Activated CD8-positive, alpha-beta memory T cell treated with anti-CD3 and anti-CD28 coated beads for 1 hour (primary cell): ENCODE data around the gene LRRTM2.
"Not testable (repeated sequence)": the region's sequence is repeated elsewhere in the genome, so short reads cannot be mapped to it uniquely, and the experiment has no call there.

Experiments
- DNase-seq, 2 donors: peaks; one replicate each; pipeline ENCODE4 v3.0.0-alpha.2; 2020; ENCODE audit warnings: low read depth in 1 of 2; ENCODE audit errors: extremely low read depth in 1 of 2

LRRTM2 gene, protein sequence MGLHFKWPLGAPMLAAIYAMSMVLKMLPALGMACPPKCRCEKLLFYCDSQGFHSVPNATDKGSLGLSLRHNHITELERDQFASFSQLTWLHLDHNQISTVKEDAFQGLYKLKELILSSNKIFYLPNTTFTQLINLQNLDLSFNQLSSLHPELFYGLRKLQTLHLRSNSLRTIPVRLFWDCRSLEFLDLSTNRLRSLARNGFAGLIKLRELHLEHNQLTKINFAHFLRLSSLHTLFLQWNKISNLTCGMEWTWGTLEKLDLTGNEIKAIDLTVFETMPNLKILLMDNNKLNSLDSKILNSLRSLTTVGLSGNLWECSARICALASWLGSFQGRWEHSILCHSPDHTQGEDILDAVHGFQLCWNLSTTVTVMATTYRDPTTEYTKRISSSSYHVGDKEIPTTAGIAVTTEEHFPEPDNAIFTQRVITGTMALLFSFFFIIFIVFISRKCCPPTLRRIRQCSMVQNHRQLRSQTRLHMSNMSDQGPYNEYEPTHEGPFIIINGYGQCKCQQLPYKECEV

DNA sequence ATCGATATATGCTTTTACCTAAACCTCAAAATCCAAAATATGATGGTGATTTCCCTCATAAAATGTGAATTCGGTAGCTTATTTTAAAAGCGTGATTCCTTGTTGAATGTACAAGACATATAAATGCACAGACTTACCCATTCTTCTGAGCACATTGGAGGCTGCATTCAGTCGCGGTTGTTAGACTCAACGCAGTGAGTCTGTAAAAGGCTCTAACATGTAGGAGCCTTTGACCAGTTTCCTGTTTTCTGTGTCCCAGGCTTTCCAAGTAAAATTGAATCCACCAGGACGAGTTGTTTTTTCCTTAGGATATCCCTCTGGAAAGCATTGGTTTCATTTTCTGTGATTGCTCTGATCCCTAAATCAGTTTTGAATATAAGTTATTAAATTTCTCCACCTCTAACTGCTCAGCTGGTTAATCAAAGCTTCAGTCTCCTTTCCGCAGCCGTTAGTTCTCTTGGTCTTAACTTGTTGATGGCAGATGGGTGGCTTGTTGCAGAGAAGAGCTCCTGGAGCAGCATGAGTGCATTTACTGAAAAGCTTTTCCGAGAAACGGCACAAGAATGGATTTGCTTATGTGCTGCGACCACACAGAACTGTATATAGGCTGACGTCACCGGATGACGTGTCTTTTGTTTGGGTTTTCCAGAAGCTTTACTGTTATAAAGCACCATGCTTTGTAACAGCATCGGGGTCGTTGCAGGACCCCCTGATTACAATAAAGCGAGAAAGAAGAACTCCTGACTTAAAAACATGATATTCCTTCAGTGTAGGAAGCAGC is at the start of gene LRRTM2:
Gene LRRTM2 (minus strand): TSS at position 565 of the 781 bp plus-strand sequence. CDS start 424 bp downstream, at position 141.
- no peak for DNase-seq

DNA sequence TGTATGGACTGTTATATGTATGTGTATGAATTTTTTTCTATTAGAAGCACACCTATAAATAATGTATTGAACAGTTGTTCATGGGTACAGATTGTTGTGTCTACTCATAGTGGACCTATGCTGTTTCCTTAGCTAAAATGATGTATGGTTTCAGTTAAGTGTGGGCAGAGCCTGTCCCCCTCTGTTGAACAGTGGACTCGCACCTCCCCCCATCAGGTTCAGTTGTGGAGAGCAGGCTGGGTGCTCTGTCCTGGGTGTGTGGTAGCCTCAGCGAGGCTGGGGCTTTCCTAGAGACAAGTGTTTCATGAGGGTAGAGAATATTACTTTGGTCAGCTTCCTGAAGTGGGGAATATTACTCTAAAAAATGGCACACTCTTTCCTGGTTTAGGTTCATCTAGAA is 47.4 kb upstream of the LRRTM2 start:
- no peak for DNase-seq

DNA sequence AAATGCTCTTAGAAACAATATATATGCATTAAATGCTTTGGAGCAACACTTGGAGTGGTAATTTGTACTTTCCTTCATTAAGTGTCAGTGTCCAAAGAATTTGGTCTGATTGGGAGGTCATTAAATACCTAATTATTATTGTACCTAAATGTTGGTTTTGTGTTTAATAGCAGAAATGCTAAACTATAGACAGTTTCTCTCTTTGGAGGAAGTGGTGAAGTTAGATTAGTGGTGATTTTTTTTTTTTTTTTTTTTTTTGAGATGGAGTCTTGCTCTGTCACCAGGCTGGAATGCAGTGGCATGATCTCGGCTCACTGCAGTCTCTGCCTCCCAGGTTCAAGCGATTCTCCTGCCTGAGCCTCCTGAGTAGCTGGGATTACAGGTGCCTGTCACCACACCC is 46.2 kb upstream of the LRRTM2 start:
- DNase-seq = not testable (repeated sequence)

DNA sequence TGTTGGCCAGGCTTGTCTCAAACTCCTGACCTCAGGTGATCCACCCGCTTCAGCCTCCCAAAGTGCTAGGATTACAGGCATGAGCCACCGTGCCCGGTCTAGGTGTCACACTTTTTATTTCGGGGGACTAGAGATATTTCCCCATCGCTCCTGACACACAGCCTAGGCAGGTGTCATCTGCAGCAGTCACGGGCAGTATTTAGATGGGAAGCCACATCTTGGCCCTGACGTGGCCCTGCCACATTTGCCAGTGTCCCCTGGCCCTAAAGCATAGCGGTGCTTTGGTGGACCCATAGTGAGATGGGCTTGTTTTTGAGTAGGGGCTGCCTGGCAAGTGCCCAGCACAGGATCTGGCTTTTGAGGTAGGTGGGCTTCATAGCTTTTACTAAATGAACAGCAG is 45.0 kb upstream of the LRRTM2 start:
- DNase-seq = no peak

DNA sequence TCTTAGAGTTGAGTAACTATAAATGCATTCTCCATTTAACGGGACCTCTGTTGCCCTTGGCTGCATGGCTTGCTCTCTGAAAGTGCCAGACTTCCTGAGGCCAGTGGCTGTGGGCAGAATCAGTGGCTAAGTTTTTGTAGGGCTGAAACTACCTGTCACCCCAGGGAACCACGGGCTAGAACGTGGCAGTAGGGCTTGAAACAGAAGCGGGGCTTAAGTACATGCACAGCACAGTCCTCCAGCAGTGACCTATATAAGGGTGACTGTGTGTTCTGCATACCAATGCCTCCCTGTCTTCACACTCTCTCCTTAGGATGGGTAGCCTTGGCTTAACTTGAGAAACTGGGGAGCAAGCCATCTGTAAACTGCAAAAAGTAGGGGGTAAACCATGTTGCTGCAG is 43.6 kb upstream of the LRRTM2 start:
- DNase-seq = no peak

DNA sequence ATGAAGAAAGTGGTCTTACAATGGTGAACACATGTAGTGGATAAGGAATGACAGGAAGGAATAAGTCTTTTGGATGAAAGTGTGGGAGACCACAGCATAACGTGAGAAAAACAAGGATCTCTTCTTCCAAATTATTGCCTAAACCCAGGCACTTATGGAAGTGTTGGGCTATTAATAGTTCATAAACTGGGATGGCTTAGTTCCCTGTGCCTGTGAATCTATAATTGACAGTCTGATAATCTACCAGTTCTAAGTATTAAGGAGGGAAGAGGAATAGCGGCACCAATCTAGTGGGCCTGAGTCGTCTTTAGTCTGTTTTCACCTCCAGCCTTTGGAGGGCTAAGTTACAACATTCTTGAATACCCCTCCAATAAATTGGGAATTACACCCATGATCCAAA is 39.2 kb upstream of the LRRTM2 start:
- no peak for DNase-seq

DNA sequence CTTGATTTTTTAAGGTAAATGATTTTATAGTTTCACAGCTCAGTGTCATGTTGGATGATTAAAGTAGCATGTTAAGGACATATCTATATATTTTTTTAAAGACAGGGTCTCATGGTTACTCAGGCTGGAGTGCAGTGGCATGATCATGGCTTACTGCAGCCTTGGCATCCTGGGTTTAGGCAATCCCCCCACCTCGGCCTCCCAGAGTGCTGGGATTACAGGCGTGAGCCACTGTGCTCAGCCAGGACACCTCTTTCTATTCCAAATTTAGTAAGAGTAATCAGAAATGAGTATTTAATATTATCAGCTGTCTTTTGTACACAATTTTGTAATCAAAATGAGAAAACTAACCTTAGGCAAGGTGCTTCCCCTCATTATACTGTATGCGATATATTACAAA is 38.6 kb upstream of the LRRTM2 start:
- DNase-seq = no peak

DNA sequence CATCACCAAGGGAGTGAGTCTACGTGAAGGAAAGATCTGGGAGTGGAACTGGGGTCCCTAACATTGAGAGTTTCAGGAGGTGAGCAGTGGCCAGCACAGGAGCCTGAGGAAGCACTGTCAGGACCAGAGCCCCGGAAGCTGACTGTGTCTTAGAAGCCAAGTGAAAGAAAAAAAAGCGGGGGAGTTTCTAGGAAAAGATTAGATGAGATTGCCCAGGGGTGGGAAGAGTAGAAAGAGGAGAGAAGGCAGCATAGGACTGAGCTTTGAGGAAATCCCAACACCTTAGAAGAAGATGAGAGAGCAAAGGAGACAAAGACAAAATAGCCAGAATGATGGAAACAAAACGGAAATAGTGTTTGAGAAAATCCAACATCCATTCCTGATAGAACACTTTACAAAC is 37.0 kb upstream of the LRRTM2 start:
- no peak for DNase-seq

DNA sequence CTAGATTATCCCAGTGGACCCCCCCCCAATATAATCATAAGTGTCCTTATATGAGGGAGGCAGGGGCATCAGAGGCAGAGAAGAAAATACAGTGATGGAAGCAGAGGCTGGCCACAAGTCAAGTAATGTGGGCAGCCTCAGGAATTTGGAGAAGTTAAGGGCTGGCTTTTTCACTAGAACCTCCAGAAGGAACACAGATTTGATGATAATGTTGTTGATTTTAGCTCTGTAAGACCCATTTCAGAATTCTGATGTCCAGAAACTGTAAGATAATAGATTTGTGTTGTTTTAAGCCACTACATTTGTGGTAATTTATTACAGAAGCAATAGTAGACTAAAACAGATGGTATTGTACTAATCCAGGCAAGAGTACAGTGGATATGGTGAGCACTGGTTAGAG is 36.3 kb upstream of the LRRTM2 start:
- no peak for DNase-seq

DNA sequence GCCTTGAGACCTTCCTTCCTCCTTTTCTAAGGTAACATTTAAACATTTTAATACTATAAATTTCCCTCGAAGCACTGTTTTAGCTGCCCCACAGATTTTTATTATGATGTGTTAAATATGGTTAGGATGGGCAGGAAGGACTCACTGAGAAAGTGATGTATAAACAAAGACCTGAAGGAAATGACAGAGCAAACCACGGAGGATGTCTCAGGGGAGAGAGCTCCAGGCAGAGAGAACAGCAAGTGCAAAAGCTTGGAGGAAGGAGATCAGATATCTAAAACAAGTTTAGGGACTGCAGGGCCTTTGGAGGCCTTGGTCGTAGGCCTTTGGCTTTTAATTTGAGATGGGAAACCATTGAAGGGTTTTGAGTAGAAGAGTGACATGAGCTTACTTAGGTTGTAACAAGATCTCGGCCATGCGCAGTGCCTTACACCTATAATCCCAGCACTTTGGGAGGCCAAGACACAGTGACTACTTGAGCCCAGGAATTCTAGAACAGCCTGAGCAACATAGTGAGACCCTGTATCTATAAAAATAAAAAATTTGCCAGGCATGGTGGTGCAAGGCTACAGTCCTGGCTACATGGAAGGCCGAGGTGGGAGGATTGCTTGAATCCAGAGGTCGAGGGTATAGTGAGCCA is 35.5 kb upstream of the LRRTM2 start:
- no peak for DNase-seq

DNA sequence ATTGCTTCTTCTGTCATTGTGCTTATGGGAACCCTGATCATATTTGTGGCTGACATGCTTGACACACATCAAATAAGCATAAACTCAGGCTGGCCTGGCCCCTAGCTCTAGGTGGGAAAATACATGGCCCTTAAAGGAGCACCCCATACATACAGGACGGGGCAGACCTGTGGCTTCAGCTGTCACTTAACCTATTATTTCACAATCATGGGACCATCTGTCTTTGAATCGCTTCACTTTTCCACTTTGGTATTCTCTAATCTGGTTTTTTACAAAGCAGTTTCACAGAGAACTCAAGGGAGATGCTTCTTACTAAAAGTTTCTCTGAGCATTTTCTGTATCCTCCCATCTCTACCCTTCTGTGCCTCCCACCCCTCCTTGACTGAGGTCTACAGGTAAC is 34.6 kb upstream of the LRRTM2 start:
- DNase-seq = no peak

DNA sequence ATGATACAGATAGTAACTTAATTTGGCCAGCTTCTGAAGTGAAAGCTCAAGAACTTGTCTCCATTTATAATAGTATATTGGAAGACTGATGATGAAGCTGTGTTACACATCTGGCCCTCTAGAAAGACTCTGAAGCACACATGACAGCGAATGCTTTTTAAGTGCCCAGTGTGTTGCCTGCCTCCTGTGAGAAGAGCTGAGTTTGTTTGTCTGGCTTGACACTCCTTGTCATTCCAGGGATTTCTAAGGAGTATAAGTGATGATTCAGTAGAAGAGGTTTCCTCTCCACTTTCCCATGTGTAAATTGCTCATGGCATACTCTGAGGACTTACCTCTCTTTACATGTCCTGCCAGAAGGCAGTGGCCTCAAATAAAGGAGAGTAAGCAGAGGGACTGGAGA is 30.4 kb upstream of the LRRTM2 start:
- DNase-seq = no peak

DNA sequence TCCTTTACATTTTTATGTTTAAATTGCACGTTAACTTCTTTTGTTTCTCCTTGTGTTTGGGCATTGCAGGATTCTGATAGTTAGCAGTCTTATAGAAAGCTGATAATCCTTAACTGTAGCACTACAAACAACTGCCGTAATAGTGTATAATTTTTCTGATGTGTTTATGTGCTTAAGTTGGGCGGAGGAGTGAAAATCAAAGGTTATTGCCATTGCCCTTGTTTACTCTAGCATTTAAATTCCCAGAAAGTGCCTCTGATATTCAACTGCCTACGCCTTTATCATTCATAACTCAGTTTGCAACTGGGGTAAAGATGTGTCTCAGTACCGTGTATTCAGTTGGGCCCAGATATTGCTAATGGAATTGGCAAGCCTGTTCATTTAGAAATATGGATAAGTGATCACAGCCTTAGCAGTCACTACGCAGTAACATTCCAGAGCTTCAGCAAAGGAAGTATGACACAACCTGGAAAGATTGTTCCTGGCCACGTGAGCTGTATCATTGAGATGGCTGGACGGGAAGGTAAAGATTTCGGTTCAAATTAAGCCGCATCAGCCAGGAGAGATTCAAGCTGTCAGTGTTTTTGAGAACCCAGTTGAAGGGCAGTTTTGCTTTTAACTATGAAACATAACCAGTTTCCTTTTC is 28.1 kb upstream of the LRRTM2 start:
- DNase-seq = no peak

DNA sequence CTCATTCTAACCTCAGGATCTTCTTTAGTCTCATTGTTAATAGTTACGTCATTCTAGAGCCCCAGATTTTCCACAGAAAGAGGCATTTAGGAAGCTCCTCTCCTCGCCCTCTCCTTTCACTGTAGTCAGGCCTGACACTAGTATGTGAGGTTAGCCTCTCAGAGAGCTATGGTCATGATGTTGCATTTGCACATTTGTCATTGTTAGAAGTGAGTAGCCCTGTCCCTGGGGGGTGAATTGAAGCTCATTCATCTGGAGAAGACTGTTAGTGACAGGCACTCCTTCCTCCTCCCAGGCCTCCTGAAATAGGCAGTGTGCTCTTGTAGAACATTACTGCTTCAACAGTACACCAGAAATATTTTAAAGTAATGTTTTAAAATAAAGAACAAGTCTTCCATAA is 26.6 kb upstream of the LRRTM2 start:
- DNase-seq = no peak

DNA sequence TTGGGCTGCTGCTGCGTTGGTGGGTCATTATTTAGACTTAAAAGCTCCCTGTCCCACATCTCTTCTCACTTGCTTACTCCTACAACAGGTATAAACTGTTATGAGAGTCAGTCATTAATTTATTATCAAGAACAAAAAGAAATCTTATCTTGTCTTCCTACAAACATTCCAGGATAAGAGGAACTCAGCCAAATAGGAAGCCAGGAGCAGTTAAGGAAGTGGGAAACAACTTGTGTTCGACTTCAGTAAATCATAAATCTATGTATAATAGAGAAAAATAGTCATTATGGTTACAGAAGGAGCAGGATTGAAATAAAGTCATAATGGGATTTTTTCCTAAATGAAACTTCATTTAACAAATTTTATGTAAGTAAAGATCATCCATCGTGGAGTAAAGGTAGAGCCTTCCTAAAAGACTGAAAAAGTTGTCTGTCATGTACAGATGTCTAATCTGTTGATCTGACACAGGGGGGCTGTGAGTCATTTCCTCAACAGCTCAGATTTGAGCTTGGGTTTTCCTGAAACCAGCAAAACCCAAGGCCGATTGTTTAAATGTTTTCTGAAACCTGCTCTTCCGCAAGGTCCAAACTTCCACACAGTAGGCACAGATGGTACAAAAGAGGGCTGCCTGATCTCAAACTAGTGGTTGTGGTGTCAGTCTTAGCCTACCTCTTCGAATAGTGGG is 25.3 kb upstream of the LRRTM2 start:
- no peak for DNase-seq

DNA sequence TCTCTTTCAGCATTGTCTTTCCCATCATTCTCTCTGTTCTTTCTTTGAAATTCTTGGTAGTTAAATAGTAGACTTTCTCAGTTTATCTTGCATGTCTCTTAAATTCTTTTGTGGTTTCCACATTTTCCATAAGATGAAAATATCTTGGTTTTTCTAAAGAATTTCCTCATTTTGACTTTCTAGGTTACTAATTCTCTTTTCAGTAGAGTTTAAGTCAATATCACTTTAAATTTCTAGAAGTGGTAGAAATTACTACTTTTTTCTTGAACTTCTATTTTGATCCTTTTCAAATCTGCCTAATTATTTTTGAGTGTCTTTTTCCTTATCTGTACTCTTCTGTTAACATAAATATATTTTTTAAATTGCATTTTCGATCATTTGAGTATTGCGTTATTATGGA is 23.6 kb upstream of the LRRTM2 start:
- DNase-seq = no peak

DNA sequence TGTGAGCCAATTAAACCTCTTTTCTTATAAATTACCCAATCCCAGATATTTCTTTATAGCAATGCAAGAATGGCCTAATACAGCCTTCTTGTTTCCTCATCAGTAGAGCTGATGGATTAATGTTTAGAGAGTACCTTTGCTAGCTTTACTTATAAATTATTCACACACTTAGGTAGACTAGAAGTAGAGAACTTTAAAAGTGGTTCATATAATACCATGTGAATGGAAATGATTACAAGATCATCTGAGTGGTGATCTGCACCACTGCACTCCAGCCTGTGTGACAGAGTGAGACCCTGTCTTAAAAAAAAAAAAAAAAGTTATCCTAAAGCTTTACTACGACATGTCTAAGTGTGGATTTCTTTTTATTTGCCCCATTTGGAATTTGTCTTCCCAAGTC is 23.2 kb upstream of the LRRTM2 start:
- DNase-seq = no peak

DNA sequence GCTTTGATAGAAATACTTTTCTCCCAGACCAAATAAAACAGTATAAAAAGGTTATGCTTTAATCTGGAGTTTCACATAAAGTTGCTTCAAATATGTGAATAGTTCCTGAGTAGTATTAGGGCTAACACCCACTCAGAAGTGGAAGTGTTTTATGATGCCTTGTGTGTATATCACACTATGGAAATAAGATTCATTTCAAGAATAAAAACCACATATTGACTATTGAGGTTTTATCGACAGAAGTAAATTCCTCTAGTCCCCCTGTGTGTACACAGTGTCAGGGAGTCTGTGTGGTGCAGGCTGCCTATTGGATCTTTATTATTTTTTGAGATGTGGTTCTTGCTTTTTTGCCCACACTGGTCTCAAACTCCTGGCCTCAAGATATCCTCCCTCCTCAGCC is 20.8 kb upstream of the LRRTM2 start:
- no peak for DNase-seq

DNA sequence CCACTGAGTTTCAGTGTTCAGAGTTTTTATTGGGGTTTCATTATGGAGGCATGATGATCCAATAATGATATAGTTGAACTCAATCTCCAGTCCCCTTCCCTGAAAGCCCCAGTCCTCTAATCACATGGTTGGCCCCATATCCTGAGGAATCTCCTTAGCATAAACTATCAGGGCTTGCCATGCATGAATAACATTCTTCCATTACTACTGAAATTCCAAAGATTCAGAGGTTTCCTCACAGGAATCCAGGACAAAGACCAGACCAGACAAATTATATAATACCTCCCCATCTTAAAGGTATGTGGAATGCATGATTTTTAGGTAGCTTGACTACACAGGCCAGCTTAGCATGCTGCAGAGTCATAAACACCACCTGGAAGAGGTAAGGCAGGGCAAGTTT is 15.5 kb upstream of the LRRTM2 start:
- DNase-seq = no peak

DNA sequence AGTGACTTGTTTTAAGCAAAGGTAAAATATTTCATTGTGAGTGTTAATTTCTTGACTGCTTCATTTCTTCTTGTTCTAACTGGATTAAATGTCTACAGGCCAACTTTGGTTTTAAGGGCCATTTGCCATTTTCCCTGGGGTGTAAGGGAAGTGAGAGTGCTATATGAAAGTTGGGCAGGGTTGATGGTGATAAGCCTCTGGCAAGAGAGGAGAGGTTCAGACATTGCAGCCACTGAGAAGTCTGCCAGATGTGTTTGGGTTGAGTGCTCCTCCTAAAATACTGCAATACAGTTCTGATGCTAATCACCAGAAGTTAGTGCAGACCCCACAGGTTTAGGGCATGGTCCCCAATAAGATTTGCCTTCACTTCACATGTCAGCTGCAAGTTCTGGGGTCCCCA is 14.9 kb upstream of the LRRTM2 start:
- DNase-seq = no peak

DNA sequence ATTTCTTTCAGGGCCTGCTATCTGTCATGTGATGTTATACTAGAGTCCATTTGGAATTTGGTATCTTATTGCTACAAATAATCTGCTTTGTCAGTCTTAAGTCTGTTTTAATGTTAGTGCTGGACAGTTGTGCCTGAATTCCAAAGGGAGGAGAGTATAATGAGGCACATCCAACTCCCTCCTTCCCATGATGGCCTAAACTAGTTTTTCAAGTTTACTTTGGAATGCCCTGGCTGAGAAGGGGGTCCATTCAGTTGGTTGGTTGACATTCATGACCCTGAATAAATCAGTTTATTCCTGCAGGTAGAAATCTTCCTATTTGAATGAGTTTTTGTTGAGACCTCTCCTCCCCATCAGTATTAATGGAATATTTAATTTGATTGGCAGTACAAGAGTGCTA is 9.4 kb upstream of the LRRTM2 start:
- no peak for DNase-seq
